Brain microvascular endothelial cell (primary cell): Measurements from ENCODE around the gene MBD2.

ENCODE experiments used
- DNase-seq: peaks from one replicate; pipeline ENCODE4 v3.0.0-alpha.2; 2020
- H3K27ac ChIP-seq: fragments of 250-450 bp; sonication (Bioruptor Pico); 2 replicates; pipeline ENCODE4 v1.5.1; 2020; ENCODE audit warnings: mild to moderate bottlenecking, moderate library complexity
- H3K27me3 ChIP-seq: fragments of 250-450 bp; sonication (Bioruptor Pico); replicated peaks from 2 replicates; pipeline ENCODE4 v1.5.1; 2020; ENCODE audit warnings: mild to moderate bottlenecking
- H3K36me3 ChIP-seq: fragments of 250-450 bp; sonication (Bioruptor Pico); replicated peaks from 2 replicates; pipeline ENCODE4 v1.5.1; 2020; ENCODE audit warnings: mild to moderate bottlenecking
- H3K4me3 ChIP-seq: 2 replicates; pipeline ENCODE4 v1.5.1; 2011; ENCODE audit warnings: low read depth, mild to moderate bottlenecking, control low read depth, low read length, moderate library complexity
- in situ Hi-C: cut with HindIII; loops from 2 replicates; pipeline ENCODE4 v1.10.0; 2017; ENCODE audit warnings: low sequenced_read_pairs, low pct_ligation_motif_present
- TF ChIP-seq, protein P1 (sequence below): IDR thresholded peaks from 2 replicates; pipeline ENCODE4 v1.5.1; 2011; ENCODE audit warnings: low read depth, mild to moderate bottlenecking, moderate library complexity, low read length, control low read depth, inconsistent platforms; ENCODE audit errors: missing control alignments

MBD2 gene

GRCh38 chr18:54162431-54162830 is 62.0 kb downstream of the MBD2 start:
- DNase-seq = peak; percentile 72
- no peak overlapping the region for H3K4me3 ChIP-seq
- TF ChIP-seq, protein P1, sequence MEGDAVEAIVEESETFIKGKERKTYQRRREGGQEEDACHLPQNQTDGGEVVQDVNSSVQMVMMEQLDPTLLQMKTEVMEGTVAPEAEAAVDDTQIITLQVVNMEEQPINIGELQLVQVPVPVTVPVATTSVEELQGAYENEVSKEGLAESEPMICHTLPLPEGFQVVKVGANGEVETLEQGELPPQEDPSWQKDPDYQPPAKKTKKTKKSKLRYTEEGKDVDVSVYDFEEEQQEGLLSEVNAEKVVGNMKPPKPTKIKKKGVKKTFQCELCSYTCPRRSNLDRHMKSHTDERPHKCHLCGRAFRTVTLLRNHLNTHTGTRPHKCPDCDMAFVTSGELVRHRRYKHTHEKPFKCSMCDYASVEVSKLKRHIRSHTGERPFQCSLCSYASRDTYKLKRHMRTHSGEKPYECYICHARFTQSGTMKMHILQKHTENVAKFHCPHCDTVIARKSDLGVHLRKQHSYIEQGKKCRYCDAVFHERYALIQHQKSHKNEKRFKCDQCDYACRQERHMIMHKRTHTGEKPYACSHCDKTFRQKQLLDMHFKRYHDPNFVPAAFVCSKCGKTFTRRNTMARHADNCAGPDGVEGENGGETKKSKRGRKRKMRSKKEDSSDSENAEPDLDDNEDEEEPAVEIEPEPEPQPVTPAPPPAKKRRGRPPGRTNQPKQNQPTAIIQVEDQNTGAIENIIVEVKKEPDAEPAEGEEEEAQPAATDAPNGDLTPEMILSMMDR = no peak
- H3K27ac ChIP-seq = peak overlapping the region; percentile 47
- no peaks in the 10 kb centered on the region for H3K27me3 ChIP-seq
- in situ Hi-C loops = no loop called here
- peaks cover 15% of the 10 kb centered on the region for H3K36me3 ChIP-seq

GRCh38 chr18:54161267-54161666 is 63.2 kb downstream of the MBD2 start:
- Histone ChIP-seq H3K36me3 (peaks cover 15% of the 10 kb centered on the region), H3K27ac (no peak overlapping the region), H3K4me3 (no peak overlapping the region), H3K27me3 (no peaks in the 10 kb centered on the region)
- no peak for DNase-seq
- in situ Hi-C loops = no loop called here
- TF ChIP-seq, protein P1 = no peak

- Histone ChIP-seq H3K36me3 (peaks cover 15% of the 10 kb centered on the region), H3K27ac (no peak overlapping the region), H3K27me3 (no peaks in the 10 kb centered on the region), H3K4me3 (no peak overlapping the region)
- DNase-seq = no peak
- in situ Hi-C loops = no loop called here
- TF ChIP-seq, protein P1 = no peak
Observed at GRCh38 chr18:54159906-54160305, 64.6 kb downstream of the MBD2 start.

DNA sequence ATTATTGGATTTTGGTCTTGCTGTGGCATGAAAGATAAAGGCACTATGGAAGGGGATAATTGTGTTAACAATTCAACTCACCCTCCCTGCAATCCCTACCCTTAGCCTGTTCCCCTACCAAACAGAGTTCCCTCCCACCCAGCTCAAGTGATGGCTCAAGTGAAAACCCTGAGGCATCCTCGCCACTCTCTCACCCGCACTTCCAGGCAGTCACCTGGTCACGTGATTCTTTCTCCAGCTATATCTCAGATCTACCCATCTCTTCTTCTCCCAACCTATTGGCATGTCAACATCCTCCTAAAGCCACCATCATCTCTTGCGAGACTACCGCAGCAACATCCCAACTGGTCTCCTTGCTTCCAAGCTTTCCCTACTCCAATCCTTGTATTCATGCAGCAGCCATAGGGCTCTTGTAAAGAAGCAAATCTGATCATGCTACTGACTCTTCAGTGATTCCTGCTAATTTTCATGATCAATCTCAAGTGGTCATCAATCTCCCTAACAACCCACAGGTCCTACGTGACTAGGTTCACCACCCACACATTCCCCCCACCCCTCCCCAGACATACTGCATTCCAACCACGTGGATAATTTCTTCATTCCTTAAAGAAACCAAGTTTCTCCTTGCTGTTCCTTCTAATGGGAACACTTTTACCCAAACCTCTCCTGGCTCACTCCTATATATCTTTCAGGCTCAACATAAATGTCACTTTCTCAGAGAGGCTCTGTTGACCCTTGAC is 66.7 kb downstream of the MBD2 start:
- H3K27me3 ChIP-seq = no peaks in the 10 kb centered on the region
- H3K36me3 ChIP-seq = peaks cover 14% of the 10 kb centered on the region

DNA sequence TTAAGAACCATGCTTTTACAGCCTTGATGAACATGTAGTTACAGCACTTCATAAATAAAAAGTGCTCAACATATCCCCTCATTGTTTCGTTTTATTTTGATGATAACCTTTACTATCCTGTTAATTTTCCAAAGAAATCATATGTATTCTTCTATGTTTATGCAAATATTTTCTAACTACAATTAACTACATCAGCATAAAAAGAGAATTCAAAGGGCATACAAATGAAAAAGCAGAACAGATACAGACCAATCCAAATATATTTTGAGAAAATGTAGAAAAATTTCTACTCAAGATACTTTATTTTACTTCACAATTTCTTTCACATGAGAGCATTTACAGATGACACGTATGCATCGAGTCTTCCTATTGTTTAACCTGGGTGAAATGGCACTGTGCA is 69.1 kb downstream of the MBD2 start:
- peaks cover 14% of the 10 kb centered on the region for H3K36me3 ChIP-seq
- H3K27ac ChIP-seq = no peak overlapping the region
- DNase-seq = no peak
- no peaks in the 10 kb centered on the region for H3K27me3 ChIP-seq
- in situ Hi-C loops = no loop called here
- TF ChIP-seq, protein P1 = no peak
- H3K4me3 ChIP-seq = no peak overlapping the region

More for the DNA sequence above, 66.7 kb downstream of the MBD2 start:
- in situ Hi-C loops = no loop called here
- no peak for DNase-seq
- H3K4me3 ChIP-seq = no peak overlapping the region
- no peak overlapping the region for H3K27ac ChIP-seq
- TF ChIP-seq, protein P1 = no peak

GRCh38 chr18:54154231-54154630 is 70.2 kb downstream of the MBD2 start:
- Histone ChIP-seq H3K27ac (no peak overlapping the region), H3K4me3 (no peak overlapping the region), H3K36me3 (peaks cover 10% of the 10 kb centered on the region), H3K27me3 (no peaks in the 10 kb centered on the region)
- TF ChIP-seq, protein P1 = no peak
- in situ Hi-C loops = no loop called here
- no peak for DNase-seq
